Testis (tissue), 5 donors: ENCODE measurements around the gene JMJD7. TPM values are rescaled to one million over a fixed set of nuclear protein-coding genes. Genes with fewer than 3 reads are reported as not detected.
A peak's percentile ranks its signal among the peaks of the same experiment; 100 is the strongest.

Experiments
- DNase-seq: peaks from one replicate; pipeline ENCODE4 v3.0.0-alpha.2; 2019
- H3K27ac ChIP-seq, 2 donors: fragments of 200-600 bp; sonication (generic); one replicate each; pipeline ENCODE4 v1.5.1; 2019
- H3K27me3 ChIP-seq: fragments of 200-600 bp; sonication (generic); one replicate; pipeline ENCODE4 v1.5.1; 2019
- H3K36me3 ChIP-seq: fragments of 200-600 bp; sonication (generic); one replicate; pipeline ENCODE4 v1.5.1; 2017; ENCODE audit warnings: low read depth; ENCODE audit errors: missing control alignments
- H3K4me1 ChIP-seq: fragments of 200-600 bp; sonication (generic); one replicate; pipeline ENCODE4 v1.5.1; 2019
- H3K4me3 ChIP-seq, 2 donors: fragments of 200-600 bp; sonication (generic); one replicate each; pipeline ENCODE4 v1.5.1; 2017 to 2019
- H3K9me3 ChIP-seq: fragments of 200-600 bp; sonication (generic); one replicate; pipeline ENCODE4 v1.5.1; 2017
- POLR2A ChIP-seq: fragments of 450-650 bp; IDR thresholded peaks from one replicate; pipeline ENCODE4 v1.6.1; 2017; ENCODE audit warnings: antibody characterized with exemption, mild to moderate bottlenecking, moderate library complexity
- WGBS, 2 donors: methylation state at CpG; one replicate each; pipeline ENCODE4 v1.1.5; 2018; 5-methylcytosine and 5-hydroxymethylcytosine counted together
- intact Hi-C: fragments of 100-400 bp; cut with DNase I; formaldehyde crosslinking; loops from one replicate; pipeline ENCODE4 v1.15.1; 2023; ENCODE audit warnings: low total_unique reads
- long read RNA-seq, 2 donors: transcript quantifications; one replicate each; lab custom pipeline, GENCODE V29; 2026
- polyA plus RNA-seq: library from polyadenylated mRNA; stranded (reverse); fragments of 350-450 nt; fragmentation: Illumina TruSeq; extraction: RNeasy Lipid Tissue Mini Kit (QIAGEN cat#74804); gene quantifications from one replicate; pipeline ENCODE4 v1.2.3, GENCODE V29; 2014; ENCODE audit warnings: low read depth, low replicate concordance; ENCODE audit not compliant: insufficient read depth
- total RNA-seq, 2 donors: library from RNA; depleted of rRNA; stranded (reverse); fragments of >200 nt; gene quantifications; one replicate each; pipeline ENCODE4 v1.2.3, GENCODE V29; 2016
- TF ChIP-seq, protein P1 (sequence below), 3 experiments: fragments of 450-650 bp in 2 of 3; fragments of 200-600 bp in 1 of 3; sonication (generic) in 1 of 3; IDR thresholded peaks; one replicate each; pipeline ENCODE4 v1.5.1; 2016 to 2019; ENCODE audit warnings: antibody characterized with exemption in 3 of 3, mild to moderate bottlenecking in 2 of 3, moderate library complexity in 1 of 3

Gene JMJD7
- total RNA-seq, result 10 to 100 TPM; 18.6 to 21.6 TPM
- 10.5 TPM for polyA plus RNA-seq
- long read RNA-seq, donor 1, partial matches to known transcripts, result 0 of 3 reads
- long read RNA-seq, donor 1, other reads (novel, unspliced or antisense), result 0 of 3 reads
- long read RNA-seq, donor 2, partial matches to known transcripts, result 0 of 3 reads
- long read RNA-seq, donor 2, other reads (novel, unspliced or antisense), result 0 of 3 reads

DNA sequence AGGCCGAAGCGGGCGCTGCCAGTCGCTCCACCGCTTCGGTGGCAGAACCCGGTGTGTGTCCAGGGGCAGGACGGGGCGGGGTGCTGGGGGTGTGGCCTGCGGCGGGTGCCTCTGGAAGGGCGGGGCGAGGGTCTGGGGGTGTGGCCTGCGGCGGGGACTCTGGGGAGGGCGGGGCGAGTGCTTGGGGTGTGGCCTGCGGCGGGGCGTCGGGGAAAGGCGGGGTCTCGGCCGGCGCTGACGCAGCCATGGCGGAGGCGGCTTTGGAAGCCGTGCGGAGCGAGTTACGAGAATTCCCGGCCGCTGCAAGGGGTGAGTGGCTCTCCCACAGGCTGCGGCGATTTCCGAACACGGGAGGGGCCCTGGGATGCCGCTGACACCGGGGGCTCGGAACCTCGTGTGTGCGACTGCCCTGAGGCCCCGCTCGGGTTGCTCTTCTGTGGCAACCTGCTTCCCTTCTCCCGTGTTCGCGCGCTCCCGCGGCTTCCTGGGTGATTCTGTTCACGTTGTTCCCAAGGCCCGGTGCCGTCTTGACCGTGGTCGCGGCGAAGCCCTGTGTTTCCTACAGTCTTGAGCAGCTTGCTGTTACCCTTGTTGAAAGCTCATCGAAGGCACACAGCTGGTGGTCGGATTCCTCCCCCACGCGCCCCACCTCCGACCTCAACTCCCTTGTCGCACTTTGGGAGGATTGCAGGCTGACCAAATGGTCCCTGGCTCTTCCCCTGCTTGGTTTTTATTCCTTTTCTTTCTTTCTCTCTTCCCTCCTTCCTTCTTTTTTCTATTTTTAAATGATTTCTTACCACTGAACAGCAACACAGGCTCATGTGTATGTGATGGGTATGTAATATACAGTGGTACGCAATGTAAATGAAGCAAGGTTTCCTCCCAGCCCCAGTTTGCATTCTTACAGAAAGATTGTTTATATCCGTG lies at the start of gene JMJD7:
JMJD7 (plus strand) TSS at position 213 of the 927 bp plus-strand sequence; CDS start at position 246, 33 bp downstream.
- Histone ChIP-seq H3K36me3 (no peaks in the 10 kb centered on the region), H3K27me3 (no peaks in the 10 kb centered on the region), H3K27ac (peak within 1 kb of the TSS; percentile 84 to 88), H3K9me3 (no peaks in the 10 kb centered on the region), H3K4me1 (peaks cover 13% of the 10 kb centered on the region), H3K4me3 (peak within 1 kb of the TSS; percentile 69 to 71)
- WGBS, 2 donors, result 0 to 1% methylated on average over 40 to 65 of the region's 66 CpGs
- TF ChIP-seq, protein P1, sequence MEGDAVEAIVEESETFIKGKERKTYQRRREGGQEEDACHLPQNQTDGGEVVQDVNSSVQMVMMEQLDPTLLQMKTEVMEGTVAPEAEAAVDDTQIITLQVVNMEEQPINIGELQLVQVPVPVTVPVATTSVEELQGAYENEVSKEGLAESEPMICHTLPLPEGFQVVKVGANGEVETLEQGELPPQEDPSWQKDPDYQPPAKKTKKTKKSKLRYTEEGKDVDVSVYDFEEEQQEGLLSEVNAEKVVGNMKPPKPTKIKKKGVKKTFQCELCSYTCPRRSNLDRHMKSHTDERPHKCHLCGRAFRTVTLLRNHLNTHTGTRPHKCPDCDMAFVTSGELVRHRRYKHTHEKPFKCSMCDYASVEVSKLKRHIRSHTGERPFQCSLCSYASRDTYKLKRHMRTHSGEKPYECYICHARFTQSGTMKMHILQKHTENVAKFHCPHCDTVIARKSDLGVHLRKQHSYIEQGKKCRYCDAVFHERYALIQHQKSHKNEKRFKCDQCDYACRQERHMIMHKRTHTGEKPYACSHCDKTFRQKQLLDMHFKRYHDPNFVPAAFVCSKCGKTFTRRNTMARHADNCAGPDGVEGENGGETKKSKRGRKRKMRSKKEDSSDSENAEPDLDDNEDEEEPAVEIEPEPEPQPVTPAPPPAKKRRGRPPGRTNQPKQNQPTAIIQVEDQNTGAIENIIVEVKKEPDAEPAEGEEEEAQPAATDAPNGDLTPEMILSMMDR (IDR thresholded peaks at IDR 0.05), result no peak
- TF ChIP-seq POLR2A, result peak; percentile 31
- intact Hi-C loops, result no loop called here
- DNase-seq, result peak; percentile 96

DNA sequence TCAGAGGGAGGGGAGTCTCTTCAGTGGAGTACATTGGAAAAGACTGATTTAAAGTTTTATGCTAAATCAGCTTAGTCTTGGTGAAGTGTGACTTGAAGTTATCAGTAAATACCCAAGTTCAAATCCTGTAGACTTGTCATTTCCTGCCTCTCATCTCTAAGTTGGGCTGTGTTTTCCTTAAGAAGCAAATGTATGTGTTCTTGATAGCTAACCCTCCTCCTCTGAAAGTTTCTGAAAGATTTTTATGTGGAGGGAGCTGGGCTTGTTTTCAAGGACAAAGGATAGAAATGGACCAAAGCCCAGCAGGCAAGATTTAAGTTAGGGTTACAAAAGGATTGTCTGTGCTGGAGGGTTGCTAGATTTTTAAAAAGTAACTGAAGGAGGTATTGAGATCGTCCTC lies 49.4 kb upstream of the JMJD7 start:
- Histone ChIP-seq H3K9me3 (no peaks in the 10 kb centered on the region), H3K4me1 (peaks cover 75% of the 10 kb centered on the region), H3K27me3 (no peaks in the 10 kb centered on the region), H3K4me3 (no peak overlapping the region), H3K27ac (peak overlapping the region; percentile 27 to 69), H3K36me3 (no peaks in the 10 kb centered on the region)
- intact Hi-C loops, result no loop called here
- TF ChIP-seq, protein P1 (IDR thresholded peaks at IDR 0.05), result no peak
- no peak for TF ChIP-seq POLR2A
- WGBS, 2 donors, result 38 to 54% methylated on average over 1 of the region's 1 CpG
- no peak for DNase-seq

DNA sequence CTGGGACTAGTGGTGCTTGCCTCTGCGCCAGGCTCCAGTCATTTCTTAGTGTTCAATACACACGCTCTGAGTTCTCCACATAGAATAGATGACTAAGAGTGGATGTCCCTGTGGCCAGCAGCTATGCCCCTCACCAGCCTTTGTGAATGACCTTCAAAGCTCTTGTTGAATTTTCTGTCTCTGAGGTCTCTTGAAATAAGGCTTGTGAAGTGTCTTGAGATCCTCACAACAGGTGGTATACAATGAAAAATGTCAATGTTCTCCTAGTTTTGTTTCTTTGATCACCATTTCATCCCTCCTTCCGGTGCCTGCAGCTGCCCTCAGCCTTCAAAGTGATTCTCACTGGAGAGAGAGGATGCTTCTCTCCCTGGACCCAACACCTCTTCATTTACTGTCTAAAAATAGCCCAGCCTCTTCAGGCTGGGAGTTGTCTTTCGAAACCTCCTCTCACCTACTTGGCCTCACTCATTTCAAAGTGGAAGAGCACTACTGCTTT lies 48.2 kb upstream of the JMJD7 start:
- Histone ChIP-seq H3K4me3 (no peak overlapping the region), H3K27me3 (no peaks in the 10 kb centered on the region), H3K27ac (peak overlapping the region; percentile 47 to 69), H3K4me1 (peaks cover 76% of the 10 kb centered on the region), H3K9me3 (no peaks in the 10 kb centered on the region), H3K36me3 (no peaks in the 10 kb centered on the region)
- no peak for TF ChIP-seq POLR2A
- TF ChIP-seq, protein P1 (IDR thresholded peaks at IDR 0.05), result no peak
- intact Hi-C loops, result no loop called here
- 54 to 66% methylated on average over 4 of the region's 4 CpGs for WGBS, 2 donors
- DNase-seq, result no peak

DNA sequence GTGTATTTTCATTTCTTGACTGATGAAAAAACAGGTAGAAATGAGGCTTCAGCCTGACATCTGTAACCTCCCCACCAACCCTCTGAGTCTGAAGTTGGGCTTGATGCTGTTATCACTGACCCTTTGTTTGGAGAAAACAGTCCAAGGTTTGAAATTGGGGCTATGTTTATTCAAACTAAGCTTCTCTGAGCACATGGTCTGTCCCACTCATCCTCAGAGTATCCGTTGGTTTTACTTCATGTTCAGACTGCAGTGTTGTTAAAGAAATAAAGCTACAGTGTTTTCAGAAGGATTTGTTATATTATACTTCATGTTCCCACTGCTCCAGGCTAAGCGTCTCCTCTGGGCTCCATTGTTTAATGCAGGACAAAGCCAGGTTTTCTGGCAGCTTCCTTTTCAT lies 47.6 kb upstream of the JMJD7 start:
- intact Hi-C loops, result no loop called here
- no peaks in the 10 kb centered on the region for H3K36me3 ChIP-seq
- DNase-seq, result no peak
- H3K4me1 ChIP-seq, result peaks cover 78% of the 10 kb centered on the region
- no peaks in the 10 kb centered on the region for H3K27me3 ChIP-seq
- peak overlapping the region; percentile 6 to 69 for H3K27ac ChIP-seq
- H3K4me3 ChIP-seq, result no peak overlapping the region
- no peaks in the 10 kb centered on the region for H3K9me3 ChIP-seq
- no peak for TF ChIP-seq POLR2A
- TF ChIP-seq, protein P1 (IDR thresholded peaks at IDR 0.05), result no peak
- WGBS, 2 donors, result 21 to 42% methylated on average over 2 of the region's 2 CpGs
